Trophoblast cell (in vitro differentiated cells and primary cell): ENCODE data around the gene ITGB7.
A peak's percentile ranks its signal among the peaks of the same experiment; 100 is the strongest.

Experiments
- DNase-seq, 2 donors: peaks; one replicate each; pipeline ENCODE4 v3.0.0-alpha.2; 2016
- H2AFZ ChIP-seq: 2 replicates; pipeline ENCODE4 v1.6.1; 2013; ENCODE audit warnings: low read length, moderate library complexity, mild to moderate bottlenecking; ENCODE audit not compliant: insufficient read depth, poor library complexity
- H2AK5ac ChIP-seq: 2 replicates; pipeline ENCODE4 v1.6.1; 2013; ENCODE audit warnings: mild to moderate bottlenecking, low read length
- H2BK120ac ChIP-seq: 2 replicates; pipeline ENCODE4 v1.6.1; 2013; ENCODE audit warnings: low read length, mild to moderate bottlenecking, moderate library complexity; ENCODE audit not compliant: insufficient read depth, poor library complexity
- H2BK12ac ChIP-seq: 2 replicates; pipeline ENCODE4 v1.6.1; 2013; ENCODE audit warnings: mild to moderate bottlenecking, low read length, moderate library complexity
- H2BK5ac ChIP-seq: 2 replicates; pipeline ENCODE4 v1.6.1; 2013; ENCODE audit warnings: low read length, low read depth, moderate library complexity, mild to moderate bottlenecking; ENCODE audit not compliant: poor library complexity
- H3K14ac ChIP-seq: 2 replicates; pipeline ENCODE4 v1.6.1; 2013; ENCODE audit warnings: mild to moderate bottlenecking, low read length
- H3K18ac ChIP-seq: 2 replicates; pipeline ENCODE4 v1.6.1; 2013; ENCODE audit warnings: mild to moderate bottlenecking, low read length
- H3K23ac ChIP-seq: 2 replicates; pipeline ENCODE4 v1.6.1; 2013; ENCODE audit warnings: low read length
- H3K27ac ChIP-seq: 2 replicates; pipeline ENCODE4 v1.5.1; 2013; ENCODE audit warnings: low read depth, mild to moderate bottlenecking, inconsistent platforms, low read length, moderate library complexity
- H3K27me3 ChIP-seq: 2 replicates; pipeline ENCODE4 v1.6.1; 2013; ENCODE audit warnings: inconsistent platforms, mild to moderate bottlenecking, low read length, moderate library complexity; ENCODE audit not compliant: insufficient read depth
- H3K36me3 ChIP-seq, 2 experiments: 1 replicate in 1 of 2; 2 replicates in 1 of 2; pipeline ENCODE4 v1.6.1; 2013; ENCODE audit warnings: low read length in 2 of 2, mild to moderate bottlenecking in 2 of 2, moderate library complexity in 1 of 2; ENCODE audit not compliant: insufficient read depth in 2 of 2, control insufficient read depth in 1 of 2
- H3K4ac ChIP-seq: 2 replicates; pipeline ENCODE4 v1.6.1; 2013; ENCODE audit warnings: low read depth, mild to moderate bottlenecking, low read length, moderate library complexity
- H3K4me1 ChIP-seq, 2 experiments: 1 replicate in 1 of 2; 2 replicates in 1 of 2; pipeline ENCODE4 v1.6.1; 2013; ENCODE audit warnings: low read length in 2 of 2, mild to moderate bottlenecking in 2 of 2, moderate library complexity in 1 of 2; ENCODE audit not compliant: insufficient read depth in 2 of 2, control insufficient read depth in 1 of 2
- H3K4me2 ChIP-seq: 2 replicates; pipeline ENCODE4 v1.6.1; 2013; ENCODE audit warnings: inconsistent platforms, mild to moderate bottlenecking, low read length, moderate library complexity
- H3K4me3 ChIP-seq: 2 replicates; pipeline ENCODE4 v1.5.1; 2013; ENCODE audit warnings: mild to moderate bottlenecking, low read depth, low read length, inconsistent platforms
- H3K79me1 ChIP-seq: one replicate; pipeline ENCODE4 v1.6.1; 2013; ENCODE audit warnings: low read length
- H3K79me2 ChIP-seq: 2 replicates; pipeline ENCODE4 v1.6.1; 2013; ENCODE audit warnings: low read length, mild to moderate bottlenecking; ENCODE audit not compliant: control insufficient read depth, insufficient read depth, poor library complexity
- H3K9ac ChIP-seq: 2 replicates; pipeline ENCODE4 v1.6.1; 2013; ENCODE audit warnings: mild to moderate bottlenecking, low read length
- H3K9me3 ChIP-seq: 2 replicates; pipeline ENCODE4 v1.6.1; 2013; ENCODE audit warnings: low read depth, mild to moderate bottlenecking, control low read depth, inconsistent platforms, low read length; ENCODE audit not compliant: insufficient read depth
- H4K12ac ChIP-seq: 2 replicates; pipeline ENCODE4 v1.6.1; 2013; ENCODE audit warnings: low read depth, mild to moderate bottlenecking, low read length, moderate library complexity
- H4K8ac ChIP-seq: 2 replicates; pipeline ENCODE4 v1.6.1; 2013; ENCODE audit warnings: low read depth, mild to moderate bottlenecking, low read length, moderate library complexity
- H4K91ac ChIP-seq: one replicate; pipeline ENCODE4 v1.6.1; 2013; ENCODE audit warnings: low read depth, mild to moderate bottlenecking, low read length, moderate library complexity
- WGBS: extraction: QIAGEN DNeasy Blood & Tissue Kit; methylation state at CpG from one replicate; pipeline ENCODE4 v1.1.7; 2013; ENCODE audit warnings: missing lambda C conversion rate; ENCODE audit not compliant: insufficient read length, insufficient coverage; ENCODE audit errors: extremely low coverage; 5-methylcytosine and 5-hydroxymethylcytosine counted together

ITGB7 gene

GRCh38 chr12:53159195-53159839 lies 47.7 kb downstream of the ITGB7 start:
- no CpG with 5 or more reads among the region's 14 CpGs for WGBS

GRCh38 chr12:53152390-53152789 lies 54.7 kb downstream of the ITGB7 start:
- H4K12ac ChIP-seq: no peak overlapping the region

More at GRCh38 chr12:53159195-53159839, 47.7 kb downstream of the ITGB7 start:
- Histone ChIP-seq H3K4me2 (no peak overlapping the region), H4K91ac (no peak overlapping the region), H3K23ac (no peak overlapping the region), H3K79me1 (no peaks in the 10 kb centered on the region), H3K18ac (no peak overlapping the region), H3K14ac (no peak overlapping the region), H3K4ac (no peak overlapping the region), H3K9ac (no peak overlapping the region), H3K4me1 (no peaks in the 10 kb centered on the region), H3K4me3 (no peak overlapping the region), H3K27me3 (no peaks in the 10 kb centered on the region), H2AK5ac (no peak overlapping the region), H2BK12ac (no peak overlapping the region), H4K8ac (no peak overlapping the region), H3K36me3 (no peaks in the 10 kb centered on the region), H3K79me2 (no peaks in the 10 kb centered on the region), H3K9me3 (no peaks in the 10 kb centered on the region), H2BK5ac (no peak overlapping the region), H3K27ac (no peak overlapping the region), H4K12ac (no peak overlapping the region), H2BK120ac (no peak overlapping the region), H2AFZ (no peak overlapping the region)
- DNase-seq: peak; percentile 68 to 91

GRCh38 chr12:53151039-53151438 lies 56.0 kb downstream of the ITGB7 start:
- no peaks in the 10 kb centered on the region for H3K9me3 ChIP-seq
- no peak overlapping the region for H3K9ac ChIP-seq
- H3K27me3 ChIP-seq: no peaks in the 10 kb centered on the region
- no peak overlapping the region for H4K8ac ChIP-seq
- H3K27ac ChIP-seq: no peak overlapping the region
- no peak overlapping the region for H2AFZ ChIP-seq
- H3K4me2 ChIP-seq: no peak overlapping the region
- no peak overlapping the region for H2BK12ac ChIP-seq
- H3K4me1 ChIP-seq: no peaks in the 10 kb centered on the region
- no peak overlapping the region for H2AK5ac ChIP-seq
- no peak overlapping the region for H3K4ac ChIP-seq
- no peak overlapping the region for H2BK5ac ChIP-seq
- H3K18ac ChIP-seq: no peak overlapping the region
- no peak overlapping the region for H2BK120ac ChIP-seq
- WGBS: no CpG with 5 or more reads among the region's 6 CpGs
- DNase-seq: no peak
- H3K79me1 ChIP-seq: no peaks in the 10 kb centered on the region
- no peak overlapping the region for H3K23ac ChIP-seq
- no peak overlapping the region for H3K4me3 ChIP-seq
- H3K14ac ChIP-seq: no peak overlapping the region
- H4K91ac ChIP-seq: no peak overlapping the region
- H3K79me2 ChIP-seq: no peaks in the 10 kb centered on the region
- H4K12ac ChIP-seq: no peak overlapping the region
- no peaks in the 10 kb centered on the region for H3K36me3 ChIP-seq

More at GRCh38 chr12:53152390-53152789, 54.7 kb downstream of the ITGB7 start:
- H3K79me1 ChIP-seq: no peaks in the 10 kb centered on the region
- H2AK5ac ChIP-seq: no peak overlapping the region
- H3K79me2 ChIP-seq: no peaks in the 10 kb centered on the region
- no peak overlapping the region for H3K18ac ChIP-seq
- no peak overlapping the region for H3K4ac ChIP-seq
- H3K36me3 ChIP-seq: no peaks in the 10 kb centered on the region
- no peaks in the 10 kb centered on the region for H3K27me3 ChIP-seq
- no peak for DNase-seq
- H2BK120ac ChIP-seq: no peak overlapping the region
- H2BK5ac ChIP-seq: no peak overlapping the region
- no peak overlapping the region for H4K91ac ChIP-seq
- no peaks in the 10 kb centered on the region for H3K9me3 ChIP-seq
- H2BK12ac ChIP-seq: no peak overlapping the region
- H3K4me2 ChIP-seq: no peak overlapping the region
- no peak overlapping the region for H3K27ac ChIP-seq
- no peak overlapping the region for H3K4me3 ChIP-seq
- no peak overlapping the region for H3K14ac ChIP-seq
- no peaks in the 10 kb centered on the region for H3K4me1 ChIP-seq
- H3K9ac ChIP-seq: no peak overlapping the region
- no peak overlapping the region for H3K23ac ChIP-seq
- no peak overlapping the region for H2AFZ ChIP-seq
- no peak overlapping the region for H4K8ac ChIP-seq

- Histone ChIP-seq H2BK12ac (no peak overlapping the region), H3K4ac (no peak overlapping the region), H3K27me3 (no peaks in the 10 kb centered on the region), H3K9ac (no peak overlapping the region), H2BK120ac (no peak overlapping the region), H4K8ac (no peak overlapping the region), H3K27ac (no peak overlapping the region), H3K18ac (no peak overlapping the region), H3K9me3 (no peaks in the 10 kb centered on the region), H3K79me2 (no peaks in the 10 kb centered on the region), H3K14ac (no peak overlapping the region), H3K23ac (no peak overlapping the region), H3K36me3 (no peaks in the 10 kb centered on the region), H2AFZ (no peak overlapping the region), H2BK5ac (no peak overlapping the region), H2AK5ac (no peak overlapping the region), H3K4me3 (no peak overlapping the region), H3K79me1 (no peaks in the 10 kb centered on the region), H3K4me1 (no peaks in the 10 kb centered on the region), H4K91ac (no peak overlapping the region), H4K12ac (no peak overlapping the region), H3K4me2 (no peak overlapping the region)
- no peak for DNase-seq
- no CpG with 5 or more reads among the region's 15 CpGs for WGBS
Measured at GRCh38 chr12:53147653-53148052, 59.4 kb downstream of the ITGB7 start.
